Activated CD8-positive, alpha-beta memory T cell treated with anti-CD3 and anti-CD28 coated beads for 1 hour (primary cell): Measurements from ENCODE around the gene SIGLEC11.

Experiments used
- DNase-seq, 2 donors: peaks; one replicate each; pipeline ENCODE4 v3.0.0-alpha.2; 2020; ENCODE audit warnings: low read depth in 1 of 2; ENCODE audit errors: extremely low read depth in 1 of 2

Gene SIGLEC11

GRCh38 chr19:49907745-49908446 lies 53.1 kb downstream of the SIGLEC11 start:
- no peak for DNase-seq

GRCh38 chr19:49906879-49907564 lies 54.0 kb downstream of the SIGLEC11 start:
- no peak for DNase-seq

GRCh38 chr19:49904136-49904535 lies 56.8 kb downstream of the SIGLEC11 start:
- no peak for DNase-seq
